Left lung (tissue), 10 donors: ENCODE results near the gene ERCC4. TPM values are rescaled to one million over a fixed set of nuclear protein-coding genes. Genes with fewer than 3 reads are reported as not detected.

Source experiments
- ATAC-seq: fragments of 200-7000 bp; cut with Tn5 transposase; one replicate; pipeline ENCODE4 v1.9.1; 2020; ENCODE audit warnings: moderate library complexity
- DNase-seq, 4 donors: peaks; one replicate each; pipeline ENCODE4 v3.0.0-alpha.2; 2013 to 2020
- H3K27ac ChIP-seq, 2 donors: fragments of 200-600 bp; sonication (generic) in 1 of 2; one replicate each; pipeline versions ENCODE4 v1.5.0 to v1.8.0; 2020 to 2021
- H3K27me3 ChIP-seq, 2 donors: fragments of 200-600 bp; sonication (generic) in 1 of 2; one replicate each; pipeline versions ENCODE4 v1.5.0 to v1.8.0; 2020 to 2021
- H3K36me3 ChIP-seq, 2 donors: fragments of 200-600 bp; sonication (generic) in 1 of 2; one replicate each; pipeline versions ENCODE4 v1.5.0 to v1.8.0; 2020 to 2021
- H3K4me1 ChIP-seq, 2 donors: fragments of 200-600 bp; one replicate each; pipeline ENCODE4 v1.8.0; 2021
- H3K4me3 ChIP-seq, 2 donors: fragments of 200-600 bp; sonication (generic) in 1 of 2; one replicate each; pipeline versions ENCODE4 v1.5.0 to v1.8.0; 2020 to 2021; ENCODE audit warnings: mild to moderate bottlenecking in 1 of 2
- H3K9me3 ChIP-seq, 2 donors: fragments of 200-600 bp; sonication (generic) in 1 of 2; one replicate each; pipeline versions ENCODE4 v1.5.0 to v1.8.0; 2020 to 2021
- intact Hi-C, 2 donors: fragments of 100-400 bp; cut with DNase I; formaldehyde crosslinking; loops; one replicate each; pipeline versions ENCODE4 v1.11.2 to v1.14.2; 2022
- polyA plus RNA-seq, 6 donors: library from polyadenylated mRNA; unstranded; fragments of 120-200 nt; gene quantifications; one replicate each; pipeline ENCODE4 v1.2.1, GENCODE V29; 2013; ENCODE audit not compliant: insufficient read length in 6 of 6
- total RNA-seq, 2 donors: library from RNA; stranded (reverse); fragmentation: NEBNext Ultra II Directional; extraction: Animal tissue kit (Norgen Biotek cat#: 25700); gene quantifications; one replicate each; pipeline ENCODE4 v1.2.1, GENCODE V29; 2021
- TF ChIP-seq, protein P1 (sequence below), 2 donors: fragments of 200-600 bp; sonication (generic) in 1 of 2; IDR thresholded peaks; one replicate each; pipeline versions ENCODE4 v1.5.0 to v1.8.0; 2021; ENCODE audit warnings: antibody characterized with exemption in 2 of 2
- donor health status: DM: no; HTN: yes; CAD: no.
- donor health status: DM: no; HTN: no; CAD: no.

The ERCC4 gene
- total and polyA plus RNA-seq, 8 donors, result 10.7 to 20.1 (median 16.4) TPM

- intact Hi-C loops, result no loop called here
- no peaks in the 10 kb centered on the region for H3K9me3 ChIP-seq
- no peaks in the 10 kb centered on the region for H3K36me3 ChIP-seq
- ATAC-seq (no peak), DNase-seq (no peak)
- H3K4me1 ChIP-seq, result no peaks in the 10 kb centered on the region
- no peak overlapping the region for H3K4me3 ChIP-seq
- TF ChIP-seq, protein P1, sequence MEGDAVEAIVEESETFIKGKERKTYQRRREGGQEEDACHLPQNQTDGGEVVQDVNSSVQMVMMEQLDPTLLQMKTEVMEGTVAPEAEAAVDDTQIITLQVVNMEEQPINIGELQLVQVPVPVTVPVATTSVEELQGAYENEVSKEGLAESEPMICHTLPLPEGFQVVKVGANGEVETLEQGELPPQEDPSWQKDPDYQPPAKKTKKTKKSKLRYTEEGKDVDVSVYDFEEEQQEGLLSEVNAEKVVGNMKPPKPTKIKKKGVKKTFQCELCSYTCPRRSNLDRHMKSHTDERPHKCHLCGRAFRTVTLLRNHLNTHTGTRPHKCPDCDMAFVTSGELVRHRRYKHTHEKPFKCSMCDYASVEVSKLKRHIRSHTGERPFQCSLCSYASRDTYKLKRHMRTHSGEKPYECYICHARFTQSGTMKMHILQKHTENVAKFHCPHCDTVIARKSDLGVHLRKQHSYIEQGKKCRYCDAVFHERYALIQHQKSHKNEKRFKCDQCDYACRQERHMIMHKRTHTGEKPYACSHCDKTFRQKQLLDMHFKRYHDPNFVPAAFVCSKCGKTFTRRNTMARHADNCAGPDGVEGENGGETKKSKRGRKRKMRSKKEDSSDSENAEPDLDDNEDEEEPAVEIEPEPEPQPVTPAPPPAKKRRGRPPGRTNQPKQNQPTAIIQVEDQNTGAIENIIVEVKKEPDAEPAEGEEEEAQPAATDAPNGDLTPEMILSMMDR (IDR thresholded peaks at IDR 0.05), result no peak
- no peaks in the 10 kb centered on the region for H3K27me3 ChIP-seq
- no peak overlapping the region for H3K27ac ChIP-seq
Measured at GRCh38 chr16:13995194-13995593, 75.2 kb downstream of the ERCC4 start.

- intact Hi-C loops, result no loop called here
- no peak overlapping the region for H3K4me3 ChIP-seq
- DNase-seq (no peak), ATAC-seq (no peak)
- H3K4me1 ChIP-seq, result no peaks in the 10 kb centered on the region
- TF ChIP-seq, protein P1 (IDR thresholded peaks at IDR 0.05), result no peak
- H3K36me3 ChIP-seq, result no peaks in the 10 kb centered on the region
- no peak overlapping the region for H3K27ac ChIP-seq
- H3K9me3 ChIP-seq, result no peaks in the 10 kb centered on the region
- no peaks in the 10 kb centered on the region for H3K27me3 ChIP-seq
Measured at GRCh38 chr16:13996778-13997288, 76.9 kb downstream of the ERCC4 start.

GRCh38 chr16:13997526-13997925 is 77.6 kb downstream of the ERCC4 start:
- Histone ChIP-seq H3K36me3 (no peaks in the 10 kb centered on the region), H3K4me3 (no peak overlapping the region), H3K4me1 (peaks cover 0 to 3% of the 10 kb centered on the region in 2 donors), H3K27me3 (no peaks in the 10 kb centered on the region), H3K9me3 (no peaks in the 10 kb centered on the region), H3K27ac (no peak overlapping the region)
- ATAC-seq (no peak), DNase-seq (no peak)
- intact Hi-C loops, result no loop called here
- TF ChIP-seq, protein P1 (IDR thresholded peaks at IDR 0.05), result no peak

GRCh38 chr16:13997933-13998332 is 78.0 kb downstream of the ERCC4 start:
- H3K4me1 ChIP-seq, result peaks cover 0 to 7% of the 10 kb centered on the region in 2 donors
- H3K27ac ChIP-seq, result no peak overlapping the region
- no peaks in the 10 kb centered on the region for H3K27me3 ChIP-seq
- intact Hi-C loops, result no loop called here
- no peaks in the 10 kb centered on the region for H3K9me3 ChIP-seq
- ATAC-seq (peak; percentile 60), DNase-seq (no peak)
- TF ChIP-seq, protein P1 (IDR thresholded peaks at IDR 0.05), result no peak
- no peaks in the 10 kb centered on the region for H3K36me3 ChIP-seq
- no peak overlapping the region for H3K4me3 ChIP-seq

DNA sequence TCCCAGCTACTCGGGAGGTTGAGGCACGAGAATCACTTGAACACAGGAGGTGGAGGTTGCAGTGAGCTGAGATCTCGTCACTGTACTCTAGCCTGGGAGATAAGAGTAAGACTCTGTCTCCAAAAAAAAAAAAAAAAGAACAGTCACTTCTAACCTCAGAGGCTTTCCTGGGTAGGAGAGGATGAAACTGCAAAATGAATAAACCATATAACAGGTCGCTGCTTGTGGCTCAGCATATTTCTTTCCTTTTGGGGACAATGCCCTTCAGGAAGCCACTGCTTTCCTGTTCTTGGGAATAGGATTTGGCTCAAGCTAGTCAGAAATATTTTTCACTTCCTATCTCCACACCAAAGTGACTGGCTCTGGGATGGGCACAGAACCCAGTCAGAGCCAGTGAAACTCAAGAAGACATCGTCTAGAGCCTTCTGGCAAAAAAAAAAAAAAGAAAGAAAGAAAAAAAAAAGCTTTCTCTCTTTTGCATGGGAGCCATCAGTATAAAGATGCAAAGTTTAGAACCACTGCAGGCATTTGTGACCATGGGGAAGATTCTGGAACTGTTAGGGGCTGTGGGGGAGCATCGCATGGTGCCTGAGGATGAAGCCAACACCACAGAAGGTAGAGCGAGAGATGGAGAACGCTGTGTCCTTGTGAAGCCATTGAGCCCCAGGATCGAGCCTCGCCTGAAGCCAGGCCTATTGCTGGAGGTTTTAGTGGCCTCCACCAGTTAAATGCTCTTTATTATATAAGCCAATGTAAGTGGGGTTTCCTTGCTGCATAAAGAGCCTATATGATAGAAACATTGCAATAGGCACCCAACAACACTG is 79.3 kb downstream of the ERCC4 start:
- H3K4me1 ChIP-seq, result peaks cover 0 to 20% of the 10 kb centered on the region in 2 donors
- ATAC-seq (no peak), DNase-seq (no peak)
- H3K27ac ChIP-seq, result no peak overlapping the region
- no peak overlapping the region for H3K4me3 ChIP-seq
- TF ChIP-seq, protein P1 (IDR thresholded peaks at IDR 0.05), result no peak
- no peaks in the 10 kb centered on the region for H3K27me3 ChIP-seq
- intact Hi-C loops, result no loop called here
- H3K9me3 ChIP-seq, result no peaks in the 10 kb centered on the region
- no peaks in the 10 kb centered on the region for H3K36me3 ChIP-seq
